ENCODE results near the gene UNC5B. TPM values are rescaled to one million over a fixed set of nuclear protein-coding genes. Genes with fewer than 3 reads are reported as not detected.

The UNC5B gene
- 9.8 and 35.6 TPM in 2 replicates for total RNA-seq

GRCh38 chr10:71212318-71213126 is at the start of gene UNC5B:
Gene UNC5B (plus strand): TSS chr10:71212570. CDS start chr10:71212986, 416 bp downstream.

GRCh38 chr10:71319042-71319799 is 106.9 kb downstream of the UNC5B start, which contains the start of gene SLC29A3:
Gene SLC29A3 (plus strand): TSS chr10:71319259. CDS start chr10:71319310, 51 bp downstream.

Other genes starting within 250 kb of the UNC5B start
- gene SLC29A3, start 106.7 kb downstream of the UNC5B start, total RNA-seq, result 3.9 and 4.8 TPM in 2 replicates
- not detected in 2 replicates for gene CDH23, start 184.3 kb downstream of the UNC5B start, total RNA-seq

All from epithelial cell of alveolus of lung (primary cell).